Hematopoietic multipotent progenitor cell treated with erythropoietin and hydrocortisone succinate and interleukin-3 and kit ligand, for 15 days (in vitro differentiated cells): Measurements from ENCODE around the gene ARHGAP26.

Source experiments
- DNase-seq: peaks from one replicate; pipeline ENCODE4 v3.0.0-alpha.2; 2015; ENCODE audit warnings: low spot score

Gene ARHGAP26

GRCh38 chr5:142783601-142784341 lies 13.6 kb downstream of the ARHGAP26 start:
- no peak for DNase-seq

- DNase-seq = no peak
Measured at GRCh38 chr5:142784401-142784955, 14.3 kb downstream of the ARHGAP26 start.

GRCh38 chr5:142785206-142785605 lies 15.0 kb downstream of the ARHGAP26 start:
- no peak for DNase-seq

- DNase-seq = no peak
Measured at GRCh38 chr5:142789206-142789605, 19.0 kb downstream of the ARHGAP26 start.

GRCh38 chr5:142792012-142792864 lies 22.1 kb downstream of the ARHGAP26 start:
- DNase-seq = no peak

- DNase-seq = no peak
Measured at GRCh38 chr5:142792865-142793232, 22.7 kb downstream of the ARHGAP26 start.

- no peak for DNase-seq
Measured at GRCh38 chr5:142794537-142794936, 24.4 kb downstream of the ARHGAP26 start.

GRCh38 chr5:142795251-142795650 lies 25.1 kb downstream of the ARHGAP26 start:
- no peak for DNase-seq

GRCh38 chr5:142796492-142797109 lies 26.4 kb downstream of the ARHGAP26 start:
- no peak for DNase-seq

- no peak for DNase-seq
Measured at GRCh38 chr5:142797420-142797819, 27.2 kb downstream of the ARHGAP26 start.

- no peak for DNase-seq
Measured at GRCh38 chr5:142798099-142798770, 28.1 kb downstream of the ARHGAP26 start.

GRCh38 chr5:142800776-142801494 lies 30.8 kb downstream of the ARHGAP26 start:
- no peak for DNase-seq

GRCh38 chr5:142801495-142801871 lies 31.3 kb downstream of the ARHGAP26 start:
- DNase-seq = no peak

GRCh38 chr5:142803428-142804125 lies 33.4 kb downstream of the ARHGAP26 start:
- DNase-seq = no peak

- DNase-seq = no peak
Measured at GRCh38 chr5:142805339-142805738, 35.2 kb downstream of the ARHGAP26 start.

- DNase-seq = no peak
Measured at GRCh38 chr5:142806841-142807267, 36.7 kb downstream of the ARHGAP26 start.

GRCh38 chr5:142807372-142807911 lies 37.3 kb downstream of the ARHGAP26 start:
- no peak for DNase-seq

- DNase-seq = peak; percentile 6
Measured at GRCh38 chr5:142808878-142809598, 38.9 kb downstream of the ARHGAP26 start.

- no peak for DNase-seq
Measured at GRCh38 chr5:142810081-142810480, 39.9 kb downstream of the ARHGAP26 start.
